Activated CD4-positive, CD25-positive, alpha-beta regulatory T cell treated with anti-CD3 and anti-CD28 coated beads, Interleukin-2, amount 50 U/mL, for 16 hours (primary cell): ENCODE data around the gene KIRREL3.

ENCODE experiments used
- DNase-seq: peaks from one replicate; pipeline ENCODE4 v3.0.0-alpha.2; 2020; ENCODE audit warnings: low read depth, low spot score

KIRREL3 gene

GRCh38 chr11:126578426-126578825, 422.1 kb downstream of the KIRREL3 start:
- DNase-seq: no peak

GRCh38 chr11:126578021-126578420, 422.5 kb downstream of the KIRREL3 start:
- DNase-seq: no peak

GRCh38 chr11:126575849-126576248, 424.7 kb downstream of the KIRREL3 start:
- DNase-seq: no peak

- no peak for DNase-seq
These were observed 427.1 kb downstream of the KIRREL3 start for GRCh38 chr11:126573325-126573978.

DNA sequence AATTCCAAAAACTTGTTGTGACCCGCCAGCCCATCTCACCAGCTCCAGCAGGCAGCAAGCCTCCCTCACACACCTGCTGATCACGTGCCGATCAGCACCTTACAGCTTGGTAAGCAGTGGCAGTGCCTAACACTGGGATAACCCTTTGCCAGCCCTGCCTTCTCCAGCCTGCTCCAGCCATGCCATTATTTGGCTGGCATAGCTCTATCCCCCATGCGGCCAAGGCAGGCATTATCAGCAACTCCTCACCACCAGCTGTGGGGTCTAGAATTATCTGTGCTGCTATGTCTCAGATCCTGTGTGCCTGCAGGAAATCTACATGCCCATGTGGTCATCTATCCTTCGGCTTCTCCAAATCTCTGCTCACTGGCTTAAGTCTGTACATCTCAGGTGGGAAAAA, 430.1 kb downstream of the KIRREL3 start:
- DNase-seq: no peak

GRCh38 chr11:126567419-126567818, 433.2 kb downstream of the KIRREL3 start:
- DNase-seq: no peak

GRCh38 chr11:126564566-126564965, 436.0 kb downstream of the KIRREL3 start:
- no peak for DNase-seq

GRCh38 chr11:126561327-126561893, 439.2 kb downstream of the KIRREL3 start:
- no peak for DNase-seq

GRCh38 chr11:126560221-126560620, 440.3 kb downstream of the KIRREL3 start:
- DNase-seq: no peak

DNA sequence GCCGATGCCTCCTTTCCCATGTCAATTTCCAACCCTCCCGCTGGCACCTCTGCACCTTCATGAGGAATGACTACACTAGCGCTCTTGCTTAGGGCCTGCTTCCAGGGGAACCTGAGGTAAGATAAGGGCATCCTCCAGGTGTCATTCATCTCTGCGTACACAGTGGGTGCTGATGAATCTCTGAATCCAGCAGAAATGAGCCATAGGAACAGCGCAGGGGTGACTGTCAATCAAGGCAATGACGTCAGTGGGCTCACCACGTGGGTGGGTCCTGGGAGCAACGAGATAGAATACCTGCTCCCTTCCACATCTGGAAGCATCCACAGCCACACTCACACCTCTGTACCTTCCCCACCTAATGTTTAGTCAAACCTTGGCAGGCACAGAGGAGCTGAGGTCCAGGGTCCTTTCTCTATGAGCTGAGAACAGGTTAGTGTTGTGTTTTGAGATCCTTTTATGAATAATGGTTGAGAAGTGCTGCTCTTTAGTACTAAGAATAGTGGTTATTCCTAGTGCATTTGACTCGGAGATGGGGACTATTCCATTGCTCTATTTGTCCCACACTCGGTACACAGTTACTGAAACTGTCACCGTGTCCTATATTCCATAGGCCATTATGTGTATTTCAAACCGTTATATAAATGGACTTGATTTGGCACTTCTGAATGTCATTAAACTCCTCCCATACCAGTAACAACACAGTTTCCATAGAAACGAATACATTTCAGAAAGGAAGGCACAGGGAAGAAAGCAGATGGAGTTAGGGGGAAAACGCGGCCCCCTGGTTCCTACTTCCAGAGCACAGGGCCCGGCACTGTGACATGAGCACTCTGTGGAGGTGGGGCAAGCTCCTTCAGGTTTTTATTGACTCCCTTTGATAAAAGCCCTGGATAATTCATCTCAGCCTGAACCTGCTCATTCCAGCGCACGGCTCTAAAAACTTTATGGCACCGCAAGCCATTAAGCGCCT, 451.7 kb downstream of the KIRREL3 start:
- no peak for DNase-seq

DNA sequence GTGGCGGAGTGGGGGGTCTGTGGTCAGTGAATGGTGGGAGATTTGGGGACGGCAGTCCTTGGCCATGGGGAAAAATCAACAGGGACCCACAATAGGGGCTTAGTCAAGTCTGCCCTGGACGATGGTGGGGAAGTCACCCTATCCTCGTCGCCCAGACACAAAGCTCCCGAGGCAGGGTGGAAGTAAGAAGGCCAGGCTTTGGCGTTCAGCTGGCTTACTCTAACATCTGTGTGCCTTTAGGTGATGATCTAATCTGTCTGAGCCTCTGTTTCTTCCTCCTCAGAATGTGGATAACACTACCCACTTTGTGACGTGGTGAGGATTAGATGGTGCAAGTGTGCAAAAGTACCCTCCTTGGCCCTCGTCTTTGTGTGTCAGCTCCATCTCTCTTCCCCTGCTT, 452.9 kb downstream of the KIRREL3 start:
- no peak for DNase-seq

DNA sequence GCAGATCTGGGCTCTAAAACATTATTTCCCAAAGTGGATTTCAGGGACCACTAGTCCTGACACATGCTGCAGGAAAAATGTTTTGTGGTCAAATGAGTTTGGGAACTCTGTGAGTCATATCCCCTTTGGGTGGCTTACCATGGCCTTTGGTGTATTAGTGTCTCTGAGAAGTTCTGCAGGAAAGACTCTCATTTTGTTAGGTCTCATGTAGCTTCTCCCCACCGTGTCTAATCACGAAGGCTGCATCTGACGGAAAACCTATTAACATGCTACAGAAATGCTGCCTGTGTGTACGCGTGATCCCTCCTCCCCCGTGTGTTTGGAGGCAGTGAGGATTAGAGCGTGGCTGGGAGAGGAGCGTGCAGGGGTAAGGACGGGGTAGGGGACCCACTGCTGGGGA, 453.4 kb downstream of the KIRREL3 start:
- no peak for DNase-seq

DNA sequence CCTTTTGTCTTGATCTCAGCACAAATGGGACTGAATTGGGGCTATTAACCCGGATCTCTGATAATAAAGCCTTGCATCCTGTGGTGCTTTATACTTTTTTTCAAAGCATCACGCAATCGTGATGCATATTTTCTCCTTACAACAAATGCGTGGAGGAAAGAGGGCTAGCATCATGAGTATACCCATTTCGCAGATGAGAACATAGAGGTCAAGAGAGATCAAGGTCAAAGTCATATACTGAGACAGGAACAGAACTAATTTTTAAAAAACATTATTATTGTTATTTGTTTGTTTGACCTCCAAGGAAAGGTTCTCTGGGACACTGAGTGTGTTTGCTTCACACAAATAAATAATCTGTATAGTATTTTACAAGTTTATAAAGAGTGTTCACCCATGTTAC, 453.9 kb downstream of the KIRREL3 start:
- DNase-seq: no peak

GRCh38 chr11:126546191-126546590, 454.4 kb downstream of the KIRREL3 start:
- DNase-seq: no peak

DNA sequence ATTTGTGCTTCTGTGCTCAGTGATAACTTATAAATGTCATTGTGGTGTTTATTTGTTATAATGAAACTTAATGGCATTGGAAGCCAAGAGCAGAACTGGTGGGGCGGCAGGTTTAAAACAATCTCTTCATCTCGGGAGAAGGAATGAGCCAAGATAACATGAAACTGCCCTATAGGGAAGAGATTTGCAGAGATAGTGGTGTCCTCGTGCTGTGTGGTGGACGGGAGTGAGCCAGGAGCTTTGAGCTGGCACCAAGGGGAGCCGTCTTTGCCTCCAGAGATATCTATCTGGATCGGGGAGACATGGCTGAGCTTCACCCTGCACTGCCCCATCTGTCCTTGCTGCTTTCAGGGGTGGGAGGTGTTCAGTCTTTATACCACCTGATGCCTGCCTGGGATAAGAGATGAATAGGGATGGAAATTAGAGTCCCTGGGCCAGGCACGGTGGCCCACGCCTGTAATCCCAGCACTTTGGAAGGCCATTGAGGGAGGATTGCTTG, 455.5 kb downstream of the KIRREL3 start:
- DNase-seq: no peak

DNA sequence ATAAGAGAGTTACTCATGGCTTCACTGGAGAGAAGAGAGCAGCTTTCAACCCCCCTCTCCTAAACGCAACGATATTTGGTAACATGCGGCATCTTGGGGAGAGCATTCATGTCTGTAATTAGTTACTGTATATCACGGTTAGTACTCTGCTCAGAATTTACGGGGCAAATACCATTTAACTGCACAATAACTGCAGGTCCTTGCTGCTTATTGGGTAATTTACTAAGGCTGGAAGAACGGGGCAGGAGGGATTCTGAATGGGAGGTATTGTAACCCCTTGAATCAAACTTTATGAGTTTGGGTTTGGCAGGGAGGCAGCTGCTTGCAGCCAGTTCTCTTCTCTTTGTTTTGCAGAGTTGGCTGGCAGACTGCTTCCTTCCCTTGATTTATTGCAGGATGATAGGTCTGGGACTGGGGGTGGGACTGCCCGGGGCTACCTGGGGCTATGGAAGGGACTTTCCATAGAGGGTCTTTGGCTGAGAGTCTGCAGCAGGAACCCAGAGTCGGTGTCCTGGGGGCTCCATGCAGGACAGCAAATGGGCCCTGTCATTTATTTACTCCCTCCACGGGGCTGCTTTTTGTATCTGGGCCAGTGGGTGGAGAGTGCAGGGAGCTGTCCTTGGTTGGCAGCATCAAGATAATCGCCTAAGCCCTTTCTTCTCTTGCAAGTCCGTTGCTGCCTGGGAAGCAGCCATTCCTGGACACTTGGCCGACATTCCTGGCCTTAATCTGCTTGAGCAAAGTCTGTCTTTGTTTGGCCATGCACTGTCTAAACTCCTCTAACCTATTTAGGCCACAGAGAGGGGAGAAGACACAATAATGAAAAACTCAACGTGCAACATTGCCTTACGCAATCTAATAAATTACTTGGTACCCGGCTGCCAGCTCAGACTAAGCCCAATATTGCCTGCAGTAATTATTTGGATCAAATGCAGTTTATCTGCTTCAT, 456.2 kb downstream of the KIRREL3 start:
- no peak for DNase-seq

- no peak for DNase-seq
These were observed 456.9 kb downstream of the KIRREL3 start for GRCh38 chr11:126543691-126544090.

DNA sequence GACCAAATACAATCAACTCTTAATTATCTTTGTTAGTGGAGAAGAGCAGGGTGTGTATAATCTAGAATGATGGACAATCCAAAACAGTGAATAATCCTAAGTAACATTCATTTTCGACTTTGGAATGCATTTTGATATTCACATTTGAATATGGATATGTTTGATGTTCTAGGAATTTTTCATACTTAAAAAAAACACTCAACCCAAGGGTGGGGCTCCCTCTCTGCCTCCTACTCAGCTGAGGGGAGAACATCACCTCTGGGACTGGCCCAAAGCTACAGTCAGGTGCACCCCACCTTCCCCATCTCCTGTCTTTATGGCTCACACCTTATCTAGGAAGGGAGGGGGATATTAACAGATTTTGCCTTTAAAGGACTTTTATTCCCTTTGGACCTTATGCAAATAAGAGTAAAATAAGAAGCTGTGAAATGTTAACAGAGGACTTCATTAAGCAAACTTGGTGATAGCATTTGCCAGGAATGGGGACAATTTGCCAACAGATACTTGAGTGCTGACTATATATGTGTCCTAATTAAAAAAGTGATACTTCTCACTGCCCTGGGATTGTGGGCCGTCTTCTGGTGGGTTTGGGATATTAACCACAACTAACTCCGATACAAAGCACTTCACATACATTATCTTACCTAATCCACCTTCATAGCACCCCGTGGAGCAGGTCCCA, 458.1 kb downstream of the KIRREL3 start:
- no peak for DNase-seq

- DNase-seq: no peak
These were observed 462.5 kb downstream of the KIRREL3 start for GRCh38 chr11:126538071-126538470.

DNA sequence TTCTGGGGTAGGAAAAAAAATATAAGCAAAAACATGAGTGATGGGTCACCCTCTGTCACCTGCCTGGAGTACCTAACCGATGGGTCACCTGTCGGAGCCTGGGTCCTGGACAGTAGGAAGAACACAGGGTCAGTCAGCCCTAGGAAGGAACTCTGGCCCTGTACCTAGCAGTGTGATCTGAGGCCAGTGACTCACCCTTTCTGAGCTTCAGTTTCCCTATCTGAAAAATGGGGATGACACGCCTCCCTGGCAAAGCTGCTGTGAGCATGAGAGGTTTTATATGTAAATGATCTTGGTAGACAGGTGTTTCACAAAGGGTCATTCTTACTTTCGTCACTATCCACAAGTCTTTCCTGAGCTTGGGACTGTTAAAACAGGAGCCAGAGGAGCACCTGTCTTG, 463.1 kb downstream of the KIRREL3 start:
- no peak for DNase-seq
